OCI-M2 (cell line): ENCODE measurements around the gene TIMP2.

Experiments used
- DNase-seq: peaks from one replicate; lab custom pipeline; 2025; ENCODE audit not compliant: unreplicated experiment; lab: John Stamatoyannopoulos, UW

TIMP2 gene

DNA sequence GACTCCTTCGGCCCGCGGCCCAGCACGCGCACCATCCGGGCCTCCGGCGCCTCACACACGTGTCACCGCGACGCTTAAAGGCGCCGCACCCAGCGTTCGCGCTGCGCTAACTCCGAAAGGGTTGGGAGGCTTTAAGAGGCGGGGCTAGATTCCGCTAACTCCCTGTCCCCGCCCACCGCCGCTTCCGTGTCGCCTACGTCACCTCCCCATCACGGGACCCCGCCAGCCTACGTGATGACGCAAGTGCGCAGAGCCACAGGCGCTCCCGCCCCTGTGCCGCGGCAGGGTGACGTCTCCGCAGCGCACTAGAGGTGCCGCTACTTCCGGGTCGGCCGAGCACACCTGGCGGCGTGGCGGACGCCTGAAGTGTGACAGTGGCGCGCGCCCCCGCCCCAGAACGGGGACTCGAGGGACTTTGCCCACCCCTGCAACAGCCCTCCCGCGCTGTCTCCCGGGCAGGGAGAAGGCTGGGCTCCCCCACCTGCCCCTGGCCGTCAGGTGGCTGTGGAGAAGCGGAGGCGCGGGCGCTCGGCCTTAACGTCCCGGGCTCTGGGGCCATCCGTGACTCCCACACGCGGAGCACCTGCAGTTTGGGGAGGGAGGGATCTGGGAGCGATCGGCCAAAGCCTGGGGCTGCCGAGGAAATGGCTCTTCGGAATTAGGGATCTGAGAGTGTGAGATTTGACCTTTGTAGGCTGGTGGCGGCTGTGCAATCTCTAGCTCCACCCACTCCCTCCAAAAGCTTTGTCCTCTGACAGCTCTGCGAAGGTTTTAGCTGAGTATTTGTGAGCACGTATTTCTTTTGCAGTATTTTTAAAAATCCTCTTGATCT lies 84.2 kb downstream of the TIMP2 start, which contains the start of gene USP36:
USP36 (minus strand) TSS at position 35 of the 832 bp plus-strand sequence. CDS start 4,451 bp downstream, outside the sequence.
- peak; percentile 65 for DNase-seq

DNA sequence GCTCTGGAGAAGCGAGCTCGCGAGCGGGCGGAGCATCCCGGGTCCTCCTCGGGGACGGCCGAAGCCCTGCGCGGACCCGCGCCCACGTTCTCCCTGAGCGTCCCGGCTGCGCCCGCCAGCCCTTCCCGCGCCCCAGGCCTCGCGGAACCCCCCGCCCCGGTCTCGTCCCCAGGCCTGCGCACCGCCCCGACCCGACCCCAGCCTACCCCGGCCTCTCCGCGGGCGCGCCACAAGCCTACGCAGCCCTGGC lies 84.7 kb downstream of the TIMP2 start:
- DNase-seq: no peak

DNA sequence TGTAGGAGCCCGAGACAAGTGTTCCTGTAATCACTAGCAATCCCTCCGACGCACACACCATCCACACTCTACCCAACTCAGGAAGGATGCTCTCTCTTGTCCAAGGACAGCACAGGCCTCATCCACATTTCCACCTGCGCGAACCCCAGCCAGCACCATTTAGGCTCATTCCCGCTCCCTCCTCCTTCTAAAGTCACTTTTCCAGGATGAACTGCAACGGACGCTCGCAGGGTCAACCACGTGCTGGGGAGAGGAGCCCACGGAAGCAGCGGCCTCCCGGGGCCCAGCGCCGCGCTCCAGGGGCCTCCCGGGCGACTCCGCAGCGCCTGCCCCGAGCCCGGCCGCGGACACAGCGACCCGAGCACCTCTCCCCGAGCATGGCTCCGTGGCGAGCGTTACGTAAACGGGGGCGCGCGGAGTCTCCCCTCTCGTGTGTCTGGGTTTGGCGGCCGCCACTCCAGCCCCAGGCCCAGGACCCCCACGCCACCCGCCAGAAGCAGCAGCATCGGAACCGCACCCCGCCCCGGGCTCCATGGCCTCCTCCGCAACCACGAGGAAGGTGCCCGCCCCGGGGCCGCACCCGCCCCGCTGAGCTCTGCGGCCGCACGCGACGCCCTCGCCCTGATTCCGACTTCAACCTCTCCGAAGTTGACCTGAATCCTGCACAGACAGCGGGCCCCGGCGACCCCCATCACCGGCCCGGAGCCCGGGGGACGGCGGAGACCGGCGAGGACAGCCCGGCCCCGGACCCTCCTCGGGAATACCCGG lies 85.2 kb downstream of the TIMP2 start:
- DNase-seq: no peak

DNA sequence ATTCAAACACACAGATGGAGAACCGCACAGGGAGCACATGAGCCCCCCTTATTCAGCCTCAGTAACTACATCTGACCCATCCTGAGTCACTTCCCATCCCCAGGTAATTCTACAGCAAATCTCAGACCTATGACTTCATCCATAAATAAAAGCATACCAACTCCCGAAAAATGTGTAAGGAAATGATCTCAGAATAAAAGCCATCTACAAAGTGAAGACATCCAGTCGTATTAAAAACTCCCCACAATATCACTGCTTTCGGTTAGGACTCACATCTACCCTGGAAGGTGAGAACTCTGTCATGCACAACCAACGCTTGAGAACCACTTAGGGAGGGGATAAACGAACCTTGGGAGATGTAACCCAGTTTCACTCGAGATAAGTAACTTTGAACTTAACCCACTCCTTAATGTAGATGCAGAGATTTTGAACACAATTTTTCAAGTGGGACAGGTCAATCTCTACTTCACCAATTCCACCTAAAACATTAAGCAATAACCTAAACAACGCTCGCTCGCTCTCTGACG lies 85.9 kb downstream of the TIMP2 start:
- no peak for DNase-seq

DNA sequence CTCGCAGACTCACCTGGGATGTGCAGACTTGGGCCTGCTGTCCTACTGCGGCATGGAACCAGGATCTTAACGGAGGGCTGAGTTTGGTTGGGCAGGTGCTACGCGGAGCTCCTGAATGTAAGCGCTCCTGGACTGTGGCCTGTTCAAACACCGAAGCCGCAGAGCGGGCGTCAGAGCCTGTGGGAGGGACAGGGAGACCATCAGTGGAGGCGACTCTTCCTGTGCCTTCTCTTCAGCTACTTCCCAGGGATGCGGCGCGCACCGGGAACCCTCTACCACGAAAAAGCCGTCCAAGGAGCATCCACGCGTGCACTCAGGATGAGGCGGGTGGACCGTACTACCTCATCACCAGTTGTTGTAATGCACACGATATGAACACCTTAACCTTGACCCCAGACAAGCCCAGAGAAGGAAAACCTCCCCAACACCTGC lies 86.6 kb downstream of the TIMP2 start:
- no peak for DNase-seq

DNA sequence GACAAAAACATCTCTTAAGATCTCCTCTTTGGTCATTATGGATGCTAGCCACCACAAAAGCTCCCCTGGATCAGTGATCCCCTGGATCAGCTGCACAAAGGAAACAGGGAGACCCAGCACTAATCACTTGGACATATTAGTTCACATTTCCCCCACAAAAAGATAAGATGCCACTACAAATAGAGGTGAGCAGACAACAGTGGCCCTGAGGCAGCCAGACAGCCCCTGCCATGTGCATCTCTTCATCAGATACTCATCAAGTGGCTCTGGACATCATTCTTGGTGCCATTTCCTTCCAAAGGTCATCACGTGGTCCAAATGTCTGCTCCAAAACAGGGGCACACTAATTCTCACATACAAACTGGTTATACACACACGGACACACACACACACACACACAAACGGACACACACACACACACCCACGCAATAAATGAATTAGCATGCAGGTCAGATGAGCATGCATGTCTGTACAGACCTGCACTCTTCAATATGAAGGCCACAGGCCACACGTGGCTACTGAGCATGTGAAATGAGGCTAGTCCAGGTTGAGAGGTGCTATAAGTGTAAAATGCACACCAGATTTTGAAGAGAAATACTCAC lies 88.7 kb downstream of the TIMP2 start:
- no peak for DNase-seq

DNA sequence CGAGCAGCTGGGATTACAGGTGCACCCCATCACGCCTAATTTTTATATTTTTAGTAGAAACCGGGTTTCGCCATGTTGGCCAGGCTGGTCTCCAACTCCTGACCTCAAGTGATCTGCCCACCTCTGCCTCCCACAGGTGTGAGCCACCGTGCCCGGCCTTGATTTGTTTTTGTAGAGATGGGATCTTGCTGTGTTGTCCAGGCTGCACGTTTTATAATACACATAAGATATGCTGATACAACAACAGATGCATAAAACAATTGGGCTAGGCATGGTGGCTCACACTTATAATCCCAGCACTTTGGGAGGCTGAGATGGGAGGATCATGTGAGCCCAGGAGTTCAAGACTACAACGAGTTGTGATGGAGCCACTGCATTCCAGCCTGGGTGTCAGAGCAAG lies 90.6 kb downstream of the TIMP2 start:
- DNase-seq: no peak

DNA sequence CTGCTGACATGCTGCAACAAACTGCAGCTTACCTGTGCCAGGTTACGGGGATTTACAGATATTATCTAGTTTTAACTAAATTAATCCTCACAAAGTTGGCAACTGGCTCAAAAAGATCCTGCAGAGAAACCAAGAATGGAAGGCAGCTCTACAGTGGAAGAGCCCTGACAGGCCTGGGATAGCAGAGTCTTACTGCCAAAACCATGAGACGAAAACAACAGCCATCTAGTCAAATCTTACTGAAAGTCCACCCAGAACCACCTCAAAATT lies 92.7 kb downstream of the TIMP2 start:
- DNase-seq: no peak

DNA sequence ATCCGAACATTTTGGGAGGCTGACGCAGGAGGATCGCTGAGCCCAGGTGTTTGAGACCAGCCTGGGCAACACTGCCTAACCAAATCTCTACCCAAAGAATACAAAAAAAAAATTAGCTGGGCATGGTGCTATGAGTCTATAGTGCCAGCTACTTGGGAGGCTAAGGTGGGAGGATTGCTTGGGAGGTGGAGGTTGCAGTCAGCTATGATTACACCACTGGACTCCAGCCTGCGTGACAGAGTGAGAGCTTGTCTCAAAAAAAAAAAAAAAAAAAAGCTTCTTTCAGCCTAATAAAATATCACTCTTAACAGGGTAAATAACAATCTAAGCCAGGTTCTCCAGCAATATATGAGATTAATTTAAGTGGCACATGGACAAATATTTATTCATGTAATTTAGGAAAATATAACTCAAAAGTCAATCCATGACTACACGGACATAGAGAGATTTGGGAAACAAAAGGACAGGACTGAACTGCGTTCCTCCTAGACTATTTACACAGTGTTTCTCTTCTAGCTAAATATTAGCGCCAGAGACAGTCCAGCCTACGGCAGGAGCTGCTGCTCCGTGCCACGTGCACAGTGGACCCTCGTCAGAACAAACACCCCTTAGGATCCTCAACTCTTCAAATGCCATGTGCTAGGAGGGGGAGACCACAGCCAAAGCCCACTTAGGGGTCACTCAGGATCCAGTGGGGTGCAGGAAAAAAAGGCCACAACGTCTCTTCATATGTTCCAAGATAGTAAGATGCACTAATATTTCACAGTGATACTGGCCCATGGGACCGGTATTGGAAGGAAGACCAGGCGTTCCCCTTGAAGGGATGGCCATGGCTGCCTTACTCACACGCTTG lies 93.3 kb downstream of the TIMP2 start:
- DNase-seq: no peak

DNA sequence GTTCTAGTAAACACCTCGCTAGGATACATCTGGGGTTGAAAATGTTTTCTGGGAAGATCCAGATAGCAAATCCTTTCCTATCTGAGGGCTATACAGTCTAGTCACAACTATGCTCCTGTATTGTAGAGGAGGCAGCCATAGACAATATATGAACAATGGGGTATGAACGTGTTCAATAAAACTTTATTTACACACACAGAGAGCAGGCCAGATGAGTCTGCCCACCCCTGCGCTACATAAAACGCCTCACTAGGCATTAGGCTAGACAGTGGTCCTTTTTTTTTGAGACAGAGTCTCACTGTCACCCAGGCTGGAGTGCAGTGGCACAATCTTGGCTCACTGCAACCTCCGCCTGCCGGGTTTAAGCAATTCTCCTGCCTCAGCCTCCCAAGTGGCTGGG lies 95.7 kb downstream of the TIMP2 start:
- DNase-seq: no peak

DNA sequence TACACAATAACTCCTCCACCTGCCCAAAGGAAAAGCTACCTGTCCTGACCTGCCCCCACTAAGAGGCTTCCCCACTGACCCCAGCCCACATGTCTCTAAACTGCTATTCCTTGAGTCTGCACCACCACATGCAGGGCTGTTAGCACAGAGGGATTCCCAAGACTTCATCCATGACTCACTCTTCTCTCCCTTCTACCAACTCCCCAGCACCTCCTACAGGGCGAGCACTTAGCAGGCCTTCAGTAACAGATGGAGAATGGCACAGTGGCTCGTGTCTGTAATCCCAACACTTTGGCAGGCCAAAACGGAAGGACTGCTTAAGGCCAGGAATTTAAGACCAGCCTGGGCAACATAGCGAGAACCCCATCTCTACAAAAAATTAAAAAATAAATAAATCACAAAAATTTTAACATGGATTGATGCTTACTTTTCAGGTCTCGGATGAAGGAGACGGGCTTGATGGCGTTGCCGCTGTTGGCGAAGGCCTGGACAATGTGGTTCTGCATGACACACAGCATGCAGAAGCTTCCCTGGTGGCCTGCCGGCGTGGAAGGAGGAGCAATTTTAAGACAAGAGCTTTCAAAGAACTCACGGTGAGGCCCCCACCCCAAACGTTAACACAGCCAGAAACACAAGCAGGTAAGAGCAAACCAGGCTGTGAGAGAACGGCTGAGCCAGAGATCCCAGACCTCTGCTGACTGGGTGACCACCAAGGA lies 96.6 kb downstream of the TIMP2 start:
- DNase-seq: no peak

DNA sequence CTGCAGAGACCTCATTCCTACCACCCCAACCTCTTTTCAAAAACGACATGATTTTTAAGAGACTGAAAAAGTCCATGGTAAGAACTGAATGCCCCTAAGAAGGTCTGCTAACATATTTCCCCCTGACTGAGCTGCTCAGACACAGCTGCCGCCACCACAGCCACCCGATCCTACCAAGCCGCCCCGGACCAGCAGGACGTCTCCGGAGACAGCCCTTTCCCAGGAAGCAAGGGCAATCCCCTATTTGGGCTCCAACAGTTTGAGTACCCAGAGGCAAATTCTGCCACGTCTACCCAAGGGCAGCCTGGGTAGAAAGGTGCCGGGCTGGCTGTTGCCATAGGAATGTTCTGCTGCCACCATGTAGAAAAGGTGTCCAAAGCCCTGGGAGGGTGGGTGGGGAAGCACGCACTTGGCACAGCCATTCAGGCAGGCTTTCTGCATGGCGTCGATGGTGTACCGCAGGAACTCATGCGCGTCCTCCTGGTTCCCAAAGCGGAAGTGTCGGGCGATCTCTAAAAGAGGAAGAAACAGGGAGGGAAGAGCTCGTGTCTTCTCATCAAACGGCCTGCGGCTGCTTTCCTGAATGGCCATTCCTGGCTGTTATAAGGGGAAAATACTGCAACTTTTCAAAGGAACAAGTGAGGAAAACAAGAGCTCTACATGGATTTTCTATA lies 98.2 kb downstream of the TIMP2 start:
- no peak for DNase-seq

DNA sequence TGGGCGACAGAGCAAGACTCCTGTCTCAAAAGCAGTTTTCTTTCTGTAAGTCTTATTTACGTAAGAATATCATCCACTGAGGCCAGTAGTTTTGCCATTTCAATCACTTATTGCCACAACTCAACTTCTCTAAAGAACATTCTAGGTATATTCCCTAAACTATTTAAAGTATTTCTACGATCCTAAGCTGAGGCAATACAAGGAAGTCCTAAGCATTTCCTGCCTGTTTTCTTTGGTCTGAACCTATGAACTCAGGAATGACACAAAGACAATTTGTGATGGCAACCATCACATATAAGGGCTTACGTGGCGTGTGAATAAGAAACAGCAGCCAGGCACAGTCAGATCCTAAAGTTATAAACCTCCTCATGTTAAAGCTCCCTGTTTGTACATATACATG lies 98.8 kb downstream of the TIMP2 start:
- DNase-seq: no peak

DNA sequence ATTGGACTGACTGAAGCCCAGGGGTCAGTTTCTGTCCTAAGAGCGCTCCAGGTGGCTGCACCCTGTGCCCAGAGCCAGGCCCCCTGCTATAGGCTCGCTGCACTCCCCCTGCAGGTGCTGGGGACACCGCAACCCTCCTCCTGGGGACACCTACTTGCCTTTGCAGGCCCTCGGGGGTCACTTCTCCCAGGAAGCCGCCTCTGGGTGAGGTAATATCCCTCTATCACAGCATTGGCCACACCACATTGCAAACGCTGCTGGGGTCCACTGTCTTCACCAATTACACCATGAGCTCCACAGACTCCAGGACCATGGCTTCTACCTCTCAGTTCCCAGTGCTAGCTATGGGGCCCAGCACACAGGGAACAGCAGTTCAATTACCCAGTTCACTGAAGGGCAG lies 99.5 kb downstream of the TIMP2 start:
- DNase-seq: no peak

DNA sequence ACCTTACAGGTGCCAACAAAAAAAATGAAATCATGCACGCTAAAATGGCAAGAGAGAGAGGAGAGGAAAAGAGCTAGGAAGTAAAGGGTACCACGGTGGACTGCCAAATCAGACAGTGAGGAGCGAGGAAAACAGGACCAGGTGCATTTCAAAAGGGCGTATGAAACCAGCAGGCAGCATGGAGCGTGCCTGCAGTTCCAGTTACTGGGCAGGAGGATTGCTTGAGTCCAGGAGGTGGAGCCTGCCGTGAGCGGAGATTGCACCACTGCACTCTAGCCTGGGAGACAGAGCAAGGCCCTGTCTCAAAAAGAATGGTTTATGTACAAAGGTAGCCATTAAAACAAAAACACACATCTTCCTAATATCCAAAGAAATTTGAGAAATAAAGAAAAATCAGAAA lies 100.9 kb downstream of the TIMP2 start:
- no peak for DNase-seq

DNA sequence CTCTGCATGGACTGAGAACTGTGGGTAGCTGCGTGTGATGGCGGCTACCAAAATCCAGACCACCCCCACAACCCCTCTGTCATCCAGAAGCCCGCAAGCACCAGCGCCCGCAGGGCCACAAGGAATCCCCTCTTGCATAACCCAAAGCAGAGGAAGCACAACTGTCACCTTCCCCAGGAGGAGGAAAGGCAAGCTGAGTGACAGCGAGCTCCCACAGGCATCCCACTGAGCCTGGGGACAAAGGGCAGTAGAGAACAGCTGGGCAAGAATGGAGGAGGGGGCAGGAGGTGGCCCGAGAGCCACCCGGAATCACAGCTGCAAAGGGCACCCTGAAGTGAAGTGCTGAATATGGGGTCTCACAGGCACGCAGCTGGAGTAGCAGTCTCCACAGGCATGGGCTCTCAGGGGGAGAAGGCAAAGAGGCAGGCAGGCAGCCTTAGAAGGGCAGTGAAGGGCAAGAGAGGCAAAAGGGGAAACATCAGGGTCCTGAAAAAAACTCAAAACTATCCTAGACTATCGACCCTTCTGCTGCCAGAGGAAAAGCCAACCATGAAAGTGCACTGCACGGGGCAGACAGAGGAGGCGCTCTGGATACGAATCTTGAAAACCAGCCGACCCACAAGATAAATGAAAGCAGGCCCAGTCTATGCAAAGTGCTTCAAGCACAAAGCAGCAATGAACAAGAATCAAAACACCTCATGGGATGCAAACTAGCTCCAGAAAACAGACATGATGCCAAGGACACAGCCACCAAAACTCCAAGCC lies 101.7 kb downstream of the TIMP2 start:
- DNase-seq: no peak

DNA sequence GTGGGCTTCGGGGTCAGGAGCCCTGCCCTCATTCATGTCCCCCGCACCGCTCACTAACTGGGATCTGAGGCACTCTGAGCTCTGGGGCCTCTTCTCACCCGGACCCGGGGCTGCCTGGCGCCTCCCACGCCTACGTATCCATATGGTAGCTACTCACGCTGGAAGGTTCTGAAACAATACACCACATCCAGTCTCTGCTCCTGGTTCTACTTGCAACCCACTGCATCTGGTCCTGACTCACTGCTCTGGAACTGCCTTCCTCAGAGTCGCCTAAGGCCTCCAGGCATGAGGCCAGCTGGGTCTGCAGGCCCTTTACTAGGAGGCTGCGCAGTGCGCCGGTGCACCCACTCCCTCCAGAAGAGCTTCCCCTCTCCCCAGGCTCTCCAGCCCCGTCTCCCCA lies 102.6 kb downstream of the TIMP2 start:
- DNase-seq: no peak

DNA sequence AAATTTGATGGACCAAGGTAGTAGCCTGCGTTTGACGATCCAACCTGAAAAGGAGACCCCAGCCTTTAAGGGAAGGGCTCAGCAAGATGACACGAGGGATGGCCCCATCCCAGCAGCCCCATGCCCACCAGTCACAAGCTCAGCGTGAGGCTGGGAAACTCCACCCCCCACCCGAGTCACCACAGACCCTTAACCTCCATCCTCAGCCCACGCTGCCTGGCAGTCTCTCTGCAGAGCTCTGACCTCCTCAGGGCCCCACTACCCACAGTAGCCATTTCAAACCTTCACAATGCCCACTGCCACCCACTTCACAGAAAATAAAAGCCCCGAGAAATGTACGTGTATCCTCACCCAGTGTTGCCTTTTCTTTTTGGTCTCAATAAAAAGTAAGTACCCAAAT lies 103.2 kb downstream of the TIMP2 start:
- no peak for DNase-seq

DNA sequence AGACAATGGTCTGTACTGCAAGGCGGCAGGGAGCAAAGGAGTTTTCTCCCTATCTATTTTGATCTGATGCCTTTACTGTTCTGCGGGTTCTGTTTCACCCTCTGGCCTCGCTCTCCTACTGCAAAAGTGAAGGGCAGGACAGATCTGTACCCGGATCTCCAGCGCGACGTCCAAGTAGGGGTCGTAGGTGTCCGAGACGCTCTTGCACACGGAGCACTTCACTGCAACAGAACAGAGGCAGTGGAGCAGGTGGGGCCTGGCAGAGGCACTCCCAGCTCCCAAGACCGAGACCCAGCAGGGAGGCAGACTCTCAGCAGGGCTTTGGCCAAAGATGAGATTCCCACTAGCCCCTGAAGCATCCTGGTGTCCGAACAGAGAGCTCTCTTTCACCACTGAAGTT lies 104.3 kb downstream of the TIMP2 start:
- no peak for DNase-seq
